Measurements from ENCODE around the gene ATP10B. TPM values are rescaled to one million over a fixed set of nuclear protein-coding genes. Genes with fewer than 3 reads are reported as not detected.

Gene ATP10B
- total RNA-seq, 4 donors from 2014 or later: 0.12 to 0.13 TPM; not detected in 2

DNA sequence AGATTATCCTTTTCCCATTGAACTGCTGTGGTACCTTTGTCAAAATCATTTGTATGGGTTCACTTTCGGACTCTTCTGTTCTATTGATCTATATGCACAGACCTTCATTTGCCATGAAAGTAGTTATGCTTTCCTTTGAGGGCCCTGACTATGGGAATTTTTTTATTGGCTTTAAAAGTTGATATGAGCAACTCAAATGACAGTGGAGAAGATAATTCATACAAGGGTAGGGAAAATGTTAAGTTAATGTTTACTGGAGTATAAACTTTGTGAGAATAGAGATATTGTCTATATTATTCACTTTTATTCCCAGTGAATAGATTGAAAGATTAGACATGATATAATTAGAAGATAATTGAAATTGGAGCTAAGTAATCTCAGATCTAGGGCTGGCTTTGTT lies 94.8 kb downstream of the ATP10B start:
- no peak for ATAC-seq (ENCODE audit: low FRiP score)
- TF ChIP-seq, protein P1, sequence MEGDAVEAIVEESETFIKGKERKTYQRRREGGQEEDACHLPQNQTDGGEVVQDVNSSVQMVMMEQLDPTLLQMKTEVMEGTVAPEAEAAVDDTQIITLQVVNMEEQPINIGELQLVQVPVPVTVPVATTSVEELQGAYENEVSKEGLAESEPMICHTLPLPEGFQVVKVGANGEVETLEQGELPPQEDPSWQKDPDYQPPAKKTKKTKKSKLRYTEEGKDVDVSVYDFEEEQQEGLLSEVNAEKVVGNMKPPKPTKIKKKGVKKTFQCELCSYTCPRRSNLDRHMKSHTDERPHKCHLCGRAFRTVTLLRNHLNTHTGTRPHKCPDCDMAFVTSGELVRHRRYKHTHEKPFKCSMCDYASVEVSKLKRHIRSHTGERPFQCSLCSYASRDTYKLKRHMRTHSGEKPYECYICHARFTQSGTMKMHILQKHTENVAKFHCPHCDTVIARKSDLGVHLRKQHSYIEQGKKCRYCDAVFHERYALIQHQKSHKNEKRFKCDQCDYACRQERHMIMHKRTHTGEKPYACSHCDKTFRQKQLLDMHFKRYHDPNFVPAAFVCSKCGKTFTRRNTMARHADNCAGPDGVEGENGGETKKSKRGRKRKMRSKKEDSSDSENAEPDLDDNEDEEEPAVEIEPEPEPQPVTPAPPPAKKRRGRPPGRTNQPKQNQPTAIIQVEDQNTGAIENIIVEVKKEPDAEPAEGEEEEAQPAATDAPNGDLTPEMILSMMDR (IDR thresholded peaks at IDR 0.05): no peak
- no peak for DNase-seq (ENCODE audit: low spot score)

GRCh38 chr5:160750938-160751657 lies 100.9 kb downstream of the ATP10B start:
- no peak for DNase-seq (ENCODE audit: low spot score)
- TF ChIP-seq, protein P1 (IDR thresholded peaks at IDR 0.05): no peak
- no peak for ATAC-seq (ENCODE audit: low FRiP score)

GRCh38 chr5:160749682-160750081 lies 102.3 kb downstream of the ATP10B start:
- DNase-seq (ENCODE audit: low spot score) (no peak), ATAC-seq (ENCODE audit: low FRiP score) (no peak)
- TF ChIP-seq, protein P1 (IDR thresholded peaks at IDR 0.05): no peak

DNA sequence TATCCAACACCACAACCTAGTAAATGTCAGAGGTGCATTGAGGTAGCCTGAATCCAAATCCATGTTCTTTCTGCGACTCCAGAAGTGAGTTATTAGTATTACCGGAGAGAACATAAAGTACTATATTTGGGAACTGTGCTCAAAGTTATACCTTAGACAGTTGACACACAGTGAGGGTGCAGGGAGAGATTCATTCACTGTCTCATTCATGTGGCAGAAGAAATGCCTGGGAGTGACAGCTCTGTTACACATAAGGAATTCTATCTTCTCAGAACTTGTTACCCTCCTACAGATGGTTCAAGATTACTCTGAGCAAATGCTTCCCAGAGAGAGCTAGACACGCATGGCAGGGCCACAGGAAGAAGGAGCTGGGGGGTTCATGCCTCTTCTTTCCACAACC lies 103.0 kb downstream of the ATP10B start:
- TF ChIP-seq, protein P1 (IDR thresholded peaks at IDR 0.05): no peak
- DNase-seq (ENCODE audit: low spot score): no peak
- ATAC-seq (ENCODE audit: low FRiP score): no peak

- ATAC-seq (ENCODE audit: low FRiP score) (no peak), DNase-seq (ENCODE audit: low spot score) (no peak)
- TF ChIP-seq, protein P1 (IDR thresholded peaks at IDR 0.05): no peak
Observed at GRCh38 chr5:160747987-160748386, 104.0 kb downstream of the ATP10B start.

DNA sequence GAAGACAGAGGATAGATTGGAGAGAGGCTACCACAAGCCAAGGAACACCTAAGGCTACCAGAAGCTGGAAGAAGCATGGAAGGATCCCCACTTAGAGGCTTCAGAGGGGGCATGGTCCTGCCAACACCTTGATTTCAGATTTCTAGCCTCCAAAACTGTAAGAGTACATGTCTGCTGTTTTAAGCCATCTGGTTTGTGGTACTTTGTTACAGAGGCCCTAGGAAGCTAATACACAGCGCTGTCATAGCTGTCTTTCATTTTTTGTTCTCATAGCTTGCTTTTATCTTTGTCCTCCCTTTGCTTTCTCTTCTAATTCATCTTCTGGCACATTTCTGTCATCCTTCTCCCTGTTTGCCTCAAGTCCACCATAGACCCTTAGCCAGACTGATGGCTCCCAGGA lies 104.5 kb downstream of the ATP10B start:
- DNase-seq (ENCODE audit: low spot score): no peak
- ATAC-seq (ENCODE audit: low FRiP score): no peak
- TF ChIP-seq, protein P1 (IDR thresholded peaks at IDR 0.05): no peak

All from omental fat pad (tissue), 4 donors.